NCI-H2196 treated with DMSO at 0.1 percent for 48 hours (cell line): Measurements from ENCODE around the gene SYNPO2.

ENCODE experiments used
- DNase-seq: peaks from one replicate; lab custom pipeline; 2025; ENCODE audit not compliant: unreplicated experiment; lab: John Stamatoyannopoulos, UW

Gene SYNPO2

DNA sequence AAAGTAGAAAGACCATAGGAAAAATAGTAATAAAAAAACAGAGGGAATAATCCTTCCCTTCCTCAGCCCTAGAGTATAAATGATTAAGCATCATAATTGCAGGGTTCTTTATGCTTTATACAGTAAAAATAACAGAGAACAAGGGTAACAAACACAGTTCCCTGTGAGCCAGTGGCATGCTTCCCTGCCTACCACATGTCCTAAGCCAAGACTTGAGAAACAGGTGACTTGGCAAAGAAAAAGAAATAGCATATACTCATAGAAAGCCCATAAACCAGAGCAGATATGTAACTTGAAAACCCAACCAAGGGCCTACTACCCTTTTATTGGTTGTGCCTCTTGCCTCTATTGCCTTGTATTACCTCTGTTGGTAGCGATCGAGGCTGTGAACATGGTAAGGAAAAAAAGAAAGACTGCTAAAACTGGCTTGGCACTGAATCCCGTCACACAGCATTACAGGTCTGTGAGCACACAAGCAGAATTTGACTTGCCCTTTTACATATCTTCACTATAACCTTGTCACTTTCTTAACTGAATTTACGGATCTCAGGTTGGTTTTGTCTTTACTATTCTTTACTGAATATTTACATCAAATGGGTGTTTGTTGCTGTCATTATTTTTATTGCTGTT lies 216.1 kb downstream of the SYNPO2 start:
- no peak for DNase-seq

DNA sequence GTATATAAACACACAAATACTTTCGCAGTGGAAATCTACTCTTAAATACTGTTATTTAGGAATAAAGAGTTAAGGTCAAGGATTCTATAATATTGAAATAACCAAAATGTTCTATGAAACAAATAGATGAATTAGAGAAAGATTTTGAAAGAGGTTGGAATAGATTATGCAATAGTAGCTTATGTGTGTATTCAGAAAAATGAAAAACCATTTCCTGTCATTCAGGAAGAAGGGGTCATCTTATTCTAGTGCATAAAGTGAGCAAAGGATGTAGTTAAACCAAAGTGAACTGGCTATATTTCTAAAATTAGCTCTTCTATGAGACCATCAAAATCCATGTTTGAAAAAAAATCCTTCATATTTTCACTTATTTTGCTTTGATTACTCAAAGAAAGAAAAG lies 217.0 kb downstream of the SYNPO2 start:
- DNase-seq = no peak

DNA sequence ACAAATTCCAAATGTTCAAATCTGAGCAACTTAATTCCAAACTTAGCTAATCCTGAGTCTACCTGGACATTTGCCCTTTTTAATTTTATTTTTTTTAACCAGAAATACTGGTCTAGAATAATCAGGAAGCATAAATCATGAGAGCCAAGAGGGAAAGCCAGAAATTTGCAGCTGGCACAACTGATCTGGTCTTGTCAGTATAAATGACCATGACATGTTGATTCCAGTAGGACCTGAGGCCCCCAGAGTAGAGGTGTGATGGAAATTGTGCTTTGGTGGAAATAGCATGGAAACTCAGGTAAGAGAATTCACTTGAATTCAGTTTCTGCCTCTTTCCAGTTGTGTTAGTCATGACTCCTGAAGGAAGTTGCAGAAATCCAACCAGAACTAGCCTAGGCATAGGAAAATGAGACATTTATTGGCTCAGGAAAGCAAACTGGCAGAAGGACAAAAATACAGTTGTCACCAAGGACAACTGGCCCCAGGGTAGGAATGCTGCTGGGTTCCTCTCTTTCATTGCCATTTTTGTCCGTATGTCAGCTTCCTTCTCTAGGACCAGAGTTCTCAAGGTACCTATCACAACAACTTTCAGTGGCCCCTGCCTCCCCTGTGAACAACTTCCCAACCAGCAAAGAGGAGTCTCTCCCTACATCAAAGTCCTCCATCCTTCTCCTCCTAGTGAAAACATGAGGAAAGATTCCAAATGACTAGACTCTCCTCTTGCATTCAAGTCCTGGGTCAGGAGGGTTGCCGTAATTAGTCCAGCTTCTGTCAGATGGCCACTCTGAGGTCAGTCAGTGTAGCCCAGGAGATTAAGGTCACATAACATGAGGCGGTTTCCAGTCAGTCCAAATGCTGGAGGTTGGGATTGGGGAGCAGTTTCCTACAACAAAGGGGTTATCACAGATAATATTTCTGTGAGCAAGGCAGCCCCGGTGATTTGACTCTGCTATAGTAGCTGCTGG lies 217.7 kb downstream of the SYNPO2 start:
- DNase-seq = no peak

DNA sequence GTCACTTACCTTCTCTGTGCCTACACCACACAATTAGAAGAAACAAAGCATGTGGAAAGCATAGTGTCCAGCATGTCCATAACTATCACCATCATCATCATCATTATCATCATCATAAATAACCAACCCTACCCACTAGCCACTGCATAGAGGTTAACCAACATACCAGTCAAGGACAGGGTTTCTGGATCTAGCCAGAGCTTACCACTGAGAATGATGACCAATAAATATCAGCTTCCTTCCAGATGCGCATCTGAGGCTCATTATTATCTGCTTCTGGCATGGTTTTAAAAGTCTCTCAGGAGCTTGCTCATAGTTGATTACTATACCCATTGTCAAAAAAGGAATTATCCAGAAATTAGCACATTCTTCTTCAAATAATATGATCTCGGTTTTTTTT lies 221.5 kb downstream of the SYNPO2 start:
- no peak for DNase-seq
